SH-SY5Y (cell line): Measurements from ENCODE around the gene CDCA5.

Source experiments
- GATA2 ChIP-seq: IDR thresholded peaks from 2 replicates; pipeline ENCODE4 v1.6.1; 2011; ENCODE audit warnings: mild to moderate bottlenecking, low read depth, low read length
- GATA3 ChIP-seq: IDR thresholded peaks from 2 replicates; pipeline ENCODE4 v1.6.1; 2011; ENCODE audit warnings: low read depth, mild to moderate bottlenecking, low read length, moderate library complexity

- no peak for TF ChIP-seq GATA2
- TF ChIP-seq GATA3, result no peak
These were observed 24.3 kb downstream of the CDCA5 start for GRCh38 chr11:65059523-65059922.
